HEK293 (cell line): Measurements from ENCODE around the gene PLCL2.

Experiments used
- YY1 ChIP-seq: fragments of 450-650 bp; formaldehyde crosslinking; IDR thresholded peaks from 2 replicates; pipeline ENCODE4 v1.5.1; 2018; ENCODE audit warnings: missing biosample characterization, missing genetic modification characterization
- ZBTB20 ChIP-seq: fragments of 450-650 bp; formaldehyde crosslinking; IDR thresholded peaks from 2 replicates; pipeline ENCODE4 v1.5.1; 2016; ENCODE audit warnings: missing biosample characterization, missing genetic modification characterization
- ZBTB7A ChIP-seq: fragments of 450-650 bp; formaldehyde crosslinking; IDR thresholded peaks from 2 replicates; pipeline ENCODE4 v1.5.1; 2016; ENCODE audit warnings: low read depth, missing biosample characterization, missing genetic modification characterization
- ZNF138 ChIP-seq: fragments of 450-650 bp; formaldehyde crosslinking; IDR thresholded peaks from 2 replicates; pipeline ENCODE4 v1.5.1; 2016; ENCODE audit warnings: missing biosample characterization, missing genetic modification characterization, borderline replicate concordance
- ZNF211 ChIP-seq: fragments of 450-650 bp; formaldehyde crosslinking; IDR thresholded peaks from 2 replicates; pipeline ENCODE4 v1.5.1; 2016; ENCODE audit warnings: low read depth, missing biosample characterization, missing genetic modification characterization
- ZNF629 ChIP-seq: fragments of 450-650 bp; formaldehyde crosslinking; IDR thresholded peaks from 2 replicates; pipeline ENCODE4 v1.5.1; 2017; ENCODE audit warnings: missing biosample characterization, missing genetic modification characterization
- TF ChIP-seq, protein P1 (sequence below): fragments of 450-650 bp; formaldehyde crosslinking; IDR thresholded peaks from 2 replicates; pipeline ENCODE4 v1.5.1; 2016; ENCODE audit warnings: missing biosample characterization, missing genetic modification characterization
- TF ChIP-seq, protein P2 (sequence below): fragments of 450-650 bp; formaldehyde crosslinking; IDR thresholded peaks from 2 replicates; pipeline ENCODE4 v1.5.1; 2016; ENCODE audit warnings: missing biosample characterization, missing genetic modification characterization
- TF ChIP-seq, protein P3 (sequence below): fragments of 450-650 bp; formaldehyde crosslinking; IDR thresholded peaks from 2 replicates; pipeline ENCODE4 v1.5.1; 2016; ENCODE audit warnings: missing biosample characterization, missing genetic modification characterization
- TF ChIP-seq, protein P4 (sequence below): fragments of 450-650 bp; formaldehyde crosslinking; IDR thresholded peaks from 2 replicates; pipeline ENCODE4 v1.5.1; 2016; ENCODE audit warnings: missing biosample characterization, missing genetic modification characterization
- TF ChIP-seq, protein P5 (sequence below): sonication (generic); formaldehyde crosslinking; IDR thresholded peaks from 2 replicates; pipeline ENCODE4 v1.8.1; 2022; ENCODE audit warnings: mild to moderate bottlenecking, moderate library complexity, missing genetic modification reagents

DNA sequence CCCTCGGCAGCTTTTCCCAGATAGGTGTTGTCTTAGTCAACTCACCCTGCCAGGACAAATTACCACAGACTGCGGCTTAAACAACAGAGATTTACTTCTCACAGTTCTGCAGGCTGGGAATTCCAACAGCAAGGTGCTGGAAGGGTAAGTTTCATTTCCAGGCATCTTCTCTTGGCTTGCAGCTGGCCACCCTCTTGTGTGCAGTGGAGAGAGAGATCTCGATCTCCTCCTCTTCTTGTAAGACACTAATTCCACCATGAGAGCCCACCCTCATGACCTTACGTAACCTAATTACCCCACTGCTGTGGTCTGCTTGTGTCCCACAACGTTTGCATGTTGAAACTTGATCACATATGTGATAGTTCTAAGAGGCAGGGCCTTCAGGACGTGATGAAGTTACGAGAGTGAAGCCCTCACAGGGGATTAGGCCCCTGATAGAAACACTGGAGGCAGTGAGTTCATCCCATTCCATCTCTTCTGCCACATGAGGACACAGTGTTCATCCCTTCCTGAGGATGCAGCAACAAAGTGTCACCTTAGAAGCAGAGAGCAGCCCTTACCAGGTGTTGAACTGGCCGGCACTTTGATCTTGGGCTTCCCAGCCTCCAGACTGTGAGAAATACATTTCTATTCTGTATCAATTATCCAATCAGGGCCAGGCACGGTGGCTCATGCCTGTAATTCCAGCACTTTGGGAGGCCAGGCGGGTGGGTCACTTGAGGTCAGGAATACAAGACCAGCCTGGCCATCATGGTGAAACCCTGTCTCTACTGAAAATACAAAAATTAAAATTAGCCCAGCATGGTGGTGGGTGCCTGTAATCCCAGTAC lies 247.7 kb downstream of the PLCL2 start:
- TF ChIP-seq, protein P1, sequence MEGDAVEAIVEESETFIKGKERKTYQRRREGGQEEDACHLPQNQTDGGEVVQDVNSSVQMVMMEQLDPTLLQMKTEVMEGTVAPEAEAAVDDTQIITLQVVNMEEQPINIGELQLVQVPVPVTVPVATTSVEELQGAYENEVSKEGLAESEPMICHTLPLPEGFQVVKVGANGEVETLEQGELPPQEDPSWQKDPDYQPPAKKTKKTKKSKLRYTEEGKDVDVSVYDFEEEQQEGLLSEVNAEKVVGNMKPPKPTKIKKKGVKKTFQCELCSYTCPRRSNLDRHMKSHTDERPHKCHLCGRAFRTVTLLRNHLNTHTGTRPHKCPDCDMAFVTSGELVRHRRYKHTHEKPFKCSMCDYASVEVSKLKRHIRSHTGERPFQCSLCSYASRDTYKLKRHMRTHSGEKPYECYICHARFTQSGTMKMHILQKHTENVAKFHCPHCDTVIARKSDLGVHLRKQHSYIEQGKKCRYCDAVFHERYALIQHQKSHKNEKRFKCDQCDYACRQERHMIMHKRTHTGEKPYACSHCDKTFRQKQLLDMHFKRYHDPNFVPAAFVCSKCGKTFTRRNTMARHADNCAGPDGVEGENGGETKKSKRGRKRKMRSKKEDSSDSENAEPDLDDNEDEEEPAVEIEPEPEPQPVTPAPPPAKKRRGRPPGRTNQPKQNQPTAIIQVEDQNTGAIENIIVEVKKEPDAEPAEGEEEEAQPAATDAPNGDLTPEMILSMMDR (tag by site-specific recombination) = no peak
- TF ChIP-seq, protein P2, sequence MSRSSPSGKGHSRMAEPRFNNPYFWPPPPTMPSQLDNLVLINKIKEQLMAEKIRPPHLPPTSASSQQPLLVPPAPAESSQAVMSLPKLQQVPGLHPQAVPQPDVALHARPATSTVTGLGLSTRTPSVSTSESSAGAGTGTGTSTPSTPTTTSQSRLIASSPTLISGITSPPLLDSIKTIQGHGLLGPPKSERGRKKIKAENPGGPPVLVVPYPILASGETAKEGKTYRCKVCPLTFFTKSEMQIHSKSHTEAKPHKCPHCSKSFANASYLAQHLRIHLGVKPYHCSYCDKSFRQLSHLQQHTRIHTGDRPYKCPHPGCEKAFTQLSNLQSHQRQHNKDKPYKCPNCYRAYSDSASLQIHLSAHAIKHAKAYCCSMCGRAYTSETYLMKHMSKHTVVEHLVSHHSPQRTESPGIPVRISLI (tag by site-specific recombination) = no peak
- TF ChIP-seq YY1 (tag by site-specific recombination) (no peak), ZNF211 (tag by site-specific recombination) (no peak), ZBTB20 (tag by site-specific recombination) (no peak), ZNF629 (tag by site-specific recombination) (no peak), ZBTB7A (tag by site-specific recombination) (no peak), ZNF138 (tag by site-specific recombination) (no peak)
- TF ChIP-seq, protein P3, sequence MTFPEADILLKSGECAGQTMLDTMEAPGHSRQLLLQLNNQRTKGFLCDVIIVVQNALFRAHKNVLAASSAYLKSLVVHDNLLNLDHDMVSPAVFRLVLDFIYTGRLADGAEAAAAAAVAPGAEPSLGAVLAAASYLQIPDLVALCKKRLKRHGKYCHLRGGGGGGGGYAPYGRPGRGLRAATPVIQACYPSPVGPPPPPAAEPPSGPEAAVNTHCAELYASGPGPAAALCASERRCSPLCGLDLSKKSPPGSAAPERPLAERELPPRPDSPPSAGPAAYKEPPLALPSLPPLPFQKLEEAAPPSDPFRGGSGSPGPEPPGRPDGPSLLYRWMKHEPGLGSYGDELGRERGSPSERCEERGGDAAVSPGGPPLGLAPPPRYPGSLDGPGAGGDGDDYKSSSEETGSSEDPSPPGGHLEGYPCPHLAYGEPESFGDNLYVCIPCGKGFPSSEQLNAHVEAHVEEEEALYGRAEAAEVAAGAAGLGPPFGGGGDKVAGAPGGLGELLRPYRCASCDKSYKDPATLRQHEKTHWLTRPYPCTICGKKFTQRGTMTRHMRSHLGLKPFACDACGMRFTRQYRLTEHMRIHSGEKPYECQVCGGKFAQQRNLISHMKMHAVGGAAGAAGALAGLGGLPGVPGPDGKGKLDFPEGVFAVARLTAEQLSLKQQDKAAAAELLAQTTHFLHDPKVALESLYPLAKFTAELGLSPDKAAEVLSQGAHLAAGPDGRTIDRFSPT = no peak
- TF ChIP-seq, protein P4, sequence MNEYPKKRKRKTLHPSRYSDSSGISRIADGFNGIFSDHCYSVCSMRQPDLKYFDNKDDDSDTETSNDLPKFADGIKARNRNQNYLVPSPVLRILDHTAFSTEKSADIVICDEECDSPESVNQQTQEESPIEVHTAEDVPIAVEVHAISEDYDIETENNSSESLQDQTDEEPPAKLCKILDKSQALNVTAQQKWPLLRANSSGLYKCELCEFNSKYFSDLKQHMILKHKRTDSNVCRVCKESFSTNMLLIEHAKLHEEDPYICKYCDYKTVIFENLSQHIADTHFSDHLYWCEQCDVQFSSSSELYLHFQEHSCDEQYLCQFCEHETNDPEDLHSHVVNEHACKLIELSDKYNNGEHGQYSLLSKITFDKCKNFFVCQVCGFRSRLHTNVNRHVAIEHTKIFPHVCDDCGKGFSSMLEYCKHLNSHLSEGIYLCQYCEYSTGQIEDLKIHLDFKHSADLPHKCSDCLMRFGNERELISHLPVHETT (tag by site-specific recombination) = no peak
- TF ChIP-seq, protein P5, sequence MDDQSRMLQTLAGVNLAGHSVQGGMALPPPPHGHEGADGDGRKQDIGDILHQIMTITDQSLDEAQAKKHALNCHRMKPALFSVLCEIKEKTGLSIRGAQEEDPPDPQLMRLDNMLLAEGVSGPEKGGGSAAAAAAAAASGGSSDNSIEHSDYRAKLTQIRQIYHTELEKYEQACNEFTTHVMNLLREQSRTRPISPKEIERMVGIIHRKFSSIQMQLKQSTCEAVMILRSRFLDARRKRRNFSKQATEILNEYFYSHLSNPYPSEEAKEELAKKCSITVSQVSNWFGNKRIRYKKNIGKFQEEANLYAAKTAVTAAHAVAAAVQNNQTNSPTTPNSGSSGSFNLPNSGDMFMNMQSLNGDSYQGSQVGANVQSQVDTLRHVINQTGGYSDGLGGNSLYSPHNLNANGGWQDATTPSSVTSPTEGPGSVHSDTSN (CRISPR knock-in tag) = no peak
